HG03571 (cell line): ENCODE measurements around the gene ARHGEF28.

Experiments used
- ATAC-seq: cut with Tn5 transposase; IDR thresholded peaks from one replicate; pipeline ENCODE4 v1.9.1; 2021; ENCODE audit not compliant: unreplicated experiment

The ARHGEF28 gene

GRCh38 chr5:73623060-73623459 lies 2.9 kb upstream of the ARHGEF28 start:
- no peak for ATAC-seq

- ATAC-seq: no peak
Observed at GRCh38 chr5:73623901-73624404, 2.0 kb upstream of the ARHGEF28 start.

- ATAC-seq: no peak
Observed at GRCh38 chr5:73624888-73625287, 1.1 kb upstream of the ARHGEF28 start.

- ATAC-seq: no peak
Observed at GRCh38 chr5:73625372-73625943, 538 bp upstream of the ARHGEF28 start.

- no peak for ATAC-seq
Observed at GRCh38 chr5:73626814-73627313, 868 bp downstream of the ARHGEF28 start.

- ATAC-seq: no peak
Observed at GRCh38 chr5:73629456-73629855, 3.5 kb downstream of the ARHGEF28 start.

GRCh38 chr5:73630765-73631164 lies 4.8 kb downstream of the ARHGEF28 start:
- no peak for ATAC-seq

GRCh38 chr5:73631500-73631899 lies 5.5 kb downstream of the ARHGEF28 start:
- ATAC-seq: no peak

- no peak for ATAC-seq
Observed at GRCh38 chr5:73633060-73633459, 7.1 kb downstream of the ARHGEF28 start.

- no peak for ATAC-seq
Observed at GRCh38 chr5:73636408-73636807, 10.4 kb downstream of the ARHGEF28 start.

GRCh38 chr5:73637565-73637964 lies 11.6 kb downstream of the ARHGEF28 start:
- no peak for ATAC-seq

GRCh38 chr5:73638344-73639095 lies 12.5 kb downstream of the ARHGEF28 start:
- ATAC-seq: no peak

GRCh38 chr5:73640861-73641320 lies 14.9 kb downstream of the ARHGEF28 start:
- ATAC-seq: no peak

- ATAC-seq: no peak
Observed at GRCh38 chr5:73641811-73642210, 15.8 kb downstream of the ARHGEF28 start.

- no peak for ATAC-seq
Observed at GRCh38 chr5:73642344-73642743, 16.3 kb downstream of the ARHGEF28 start.

GRCh38 chr5:73644385-73644963 lies 18.5 kb downstream of the ARHGEF28 start:
- no peak for ATAC-seq

- no peak for ATAC-seq
Observed at GRCh38 chr5:73647721-73648120, 21.7 kb downstream of the ARHGEF28 start.

- ATAC-seq: no peak
Observed at GRCh38 chr5:73648515-73648914, 22.5 kb downstream of the ARHGEF28 start.

- no peak for ATAC-seq
Observed at GRCh38 chr5:73649926-73650325, 23.9 kb downstream of the ARHGEF28 start.

- ATAC-seq: no peak
Observed at GRCh38 chr5:73652391-73652790, 26.4 kb downstream of the ARHGEF28 start.

- ATAC-seq: no peak
Observed at GRCh38 chr5:73654171-73654811, 28.3 kb downstream of the ARHGEF28 start.
